H9 (cell line): ENCODE data around the gene MDH1. TPM values are rescaled to one million over a fixed set of nuclear protein-coding genes. Genes with fewer than 3 reads are reported as not detected.

ENCODE experiments used
- DNase-seq: peaks from one replicate; pipeline ENCODE4 v3.0.0-alpha.2; 2017
- H2AFZ ChIP-seq: one replicate; pipeline ENCODE4 v1.6.1; 2013; ENCODE audit warnings: mild to moderate bottlenecking, low read length, control low read depth, moderate library complexity
- H2AK5ac ChIP-seq: 2 replicates; pipeline ENCODE4 v1.6.1; 2013; ENCODE audit warnings: low read length, control low read depth, mixed read lengths; ENCODE audit not compliant: insufficient read length
- H2BK120ac ChIP-seq: one replicate; pipeline ENCODE4 v1.6.1; 2013; ENCODE audit warnings: low read depth, mild to moderate bottlenecking, low read length, control low read depth, inconsistent platforms; ENCODE audit not compliant: poor library complexity, severe bottlenecking
- H2BK12ac ChIP-seq: 2 replicates; pipeline ENCODE4 v1.6.1; 2013; ENCODE audit warnings: low read length, control low read depth, mixed read lengths, low read depth; ENCODE audit not compliant: insufficient read length
- H2BK15ac ChIP-seq: 2 replicates; pipeline ENCODE4 v1.6.1; 2013; ENCODE audit warnings: low read depth, low read length, control low read depth
- H2BK20ac ChIP-seq: one replicate; pipeline ENCODE4 v1.6.1; 2013; ENCODE audit warnings: low read depth, mild to moderate bottlenecking, low read length, control low read depth, inconsistent platforms; ENCODE audit not compliant: poor library complexity, severe bottlenecking
- H2BK5ac ChIP-seq: 2 replicates; pipeline ENCODE4 v1.6.1; 2013; ENCODE audit warnings: low read length, control low read depth, mixed read lengths; ENCODE audit not compliant: insufficient read length
- H3K14ac ChIP-seq: 2 replicates; pipeline ENCODE4 v1.6.1; 2013; ENCODE audit warnings: low read length, control low read depth; ENCODE audit not compliant: insufficient read depth
- H3K18ac ChIP-seq: 2 replicates; pipeline ENCODE4 v1.6.1; 2013; ENCODE audit warnings: low read depth, mild to moderate bottlenecking, mixed read lengths, low read length, control low read depth; ENCODE audit not compliant: insufficient read length
- H3K23ac ChIP-seq: 2 replicates; pipeline ENCODE4 v1.6.1; 2013; ENCODE audit warnings: low read length, control low read depth, mixed read lengths, low read depth; ENCODE audit not compliant: insufficient read length
- H3K23me2 ChIP-seq: 2 replicates; pipeline ENCODE4 v1.6.1; 2013; ENCODE audit warnings: low read depth, mild to moderate bottlenecking, mixed read lengths, low read length, control low read depth; ENCODE audit not compliant: insufficient read length, poor library complexity, severe bottlenecking
- H3K27ac ChIP-seq: 2 replicates; pipeline ENCODE4 v1.5.1; 2013; ENCODE audit warnings: low read length, control low read depth, mixed read lengths, low read depth; ENCODE audit not compliant: insufficient read length
- H3K27me3 ChIP-seq: 2 replicates; pipeline ENCODE4 v1.6.1; 2013; ENCODE audit warnings: low read length, control low read depth, inconsistent platforms; ENCODE audit not compliant: insufficient read depth
- H3K4ac ChIP-seq: 2 replicates; pipeline ENCODE4 v1.6.1; 2013; ENCODE audit warnings: low read depth, mild to moderate bottlenecking, control low read depth, inconsistent platforms, low read length, moderate library complexity
- H3K4me1 ChIP-seq: 2 replicates; pipeline ENCODE4 v1.6.1; 2013; ENCODE audit warnings: low read length, control low read depth, inconsistent platforms; ENCODE audit not compliant: insufficient read depth
- H3K4me2 ChIP-seq: 2 replicates; pipeline ENCODE4 v1.6.1; 2013; ENCODE audit warnings: low read length, control low read depth, mixed read lengths; ENCODE audit not compliant: insufficient read length, insufficient read depth
- H3K56ac ChIP-seq: 2 replicates; pipeline ENCODE4 v1.6.1; 2013; ENCODE audit warnings: low read depth, mild to moderate bottlenecking, mixed read lengths, low read length, control low read depth; ENCODE audit not compliant: insufficient read length
- H3K79me1 ChIP-seq: 2 replicates; pipeline ENCODE4 v1.6.1; 2013; ENCODE audit warnings: low read depth, mild to moderate bottlenecking, moderate library complexity, low read length, control low read depth, inconsistent platforms; ENCODE audit not compliant: insufficient read depth, poor library complexity, severe bottlenecking
- H3K79me2 ChIP-seq: 2 replicates; pipeline ENCODE4 v1.6.1; 2013; ENCODE audit warnings: low read length, control low read depth, inconsistent platforms; ENCODE audit not compliant: insufficient read depth
- H3K9ac ChIP-seq: 2 replicates; pipeline ENCODE4 v1.6.1; 2013; ENCODE audit warnings: low read length, control low read depth, mixed read lengths; ENCODE audit not compliant: insufficient read length; ENCODE audit errors: extremely low read depth
- H3K9me3 ChIP-seq: one replicate; pipeline ENCODE4 v1.6.1; 2013; ENCODE audit warnings: low read depth, low read length, inconsistent platforms; ENCODE audit not compliant: control insufficient read depth
- H3T11ph ChIP-seq: one replicate; pipeline ENCODE4 v1.6.1; 2013; ENCODE audit warnings: mild to moderate bottlenecking, low read length, control low read depth, inconsistent platforms
- H4K20me1 ChIP-seq: one replicate; pipeline ENCODE4 v1.6.1; 2013; ENCODE audit not compliant: control insufficient read depth, insufficient read length, insufficient read depth
- H4K5ac ChIP-seq: 2 replicates; pipeline ENCODE4 v1.6.1; 2013; ENCODE audit warnings: low read depth, mild to moderate bottlenecking, mixed read lengths, low read length, control low read depth; ENCODE audit not compliant: insufficient read length
- H4K8ac ChIP-seq: replicated peaks from 2 replicates; pipeline ENCODE4 v1.6.1; 2013; ENCODE audit warnings: low read length, control low read depth, mixed read lengths, low read depth; ENCODE audit not compliant: insufficient read length
- H4K91ac ChIP-seq: 2 replicates; pipeline ENCODE4 v1.6.1; 2013; ENCODE audit warnings: low read depth, mild to moderate bottlenecking, moderate library complexity, mixed read lengths, low read length, control low read depth; ENCODE audit not compliant: insufficient read length
- H3K27ac Mint-ChIP-seq, 3 experiments: 2 replicates in 2 of 3; 3 replicates in 1 of 3; pipeline ENCODE4 v1.8.0; 2020 to 2021; ENCODE audit warnings: mixed read lengths in 3 of 3, mild to moderate bottlenecking in 1 of 3, moderate library complexity in 1 of 3
- H3K27me3 Mint-ChIP-seq: 2 replicates; pipeline ENCODE4 v1.8.0; 2021; ENCODE audit warnings: low read depth, mild to moderate bottlenecking, moderate library complexity, mixed read lengths
- H3K36me3 Mint-ChIP-seq, 3 experiments: 2 replicates in 2 of 3; 3 replicates in 1 of 3; pipeline ENCODE4 v1.8.0; 2020 to 2021; ENCODE audit warnings: low read depth in 3 of 3, mixed read lengths in 3 of 3; ENCODE audit not compliant: insufficient read depth in 1 of 3
- H3K4me1 Mint-ChIP-seq, 2 experiments: 2 replicates each; pipeline ENCODE4 v1.8.0; 2020; ENCODE audit warnings: mixed read lengths in 2 of 2
- H3K4me3 Mint-ChIP-seq, 2 experiments: 2 replicates in 1 of 2; 3 replicates in 1 of 2; pipeline ENCODE4 v1.8.0; 2020 to 2021; ENCODE audit warnings: mild to moderate bottlenecking in 2 of 2, mixed read lengths in 2 of 2, moderate library complexity in 1 of 2
- H3K9me3 Mint-ChIP-seq, 2 experiments: 2 replicates in 1 of 2; 3 replicates in 1 of 2; pipeline ENCODE4 v1.8.0; 2020; ENCODE audit warnings: mild to moderate bottlenecking in 2 of 2, mixed read lengths in 2 of 2, moderate library complexity in 1 of 2
- CTCF ChIP-seq: fragments of 200-600 bp; sonication (generic); conservative IDR thresholded peaks from 3 replicates; pipeline ENCODE4 v1.8.0; 2021; ENCODE audit warnings: antibody characterized with exemption, mild to moderate bottlenecking
- WGBS: extraction: QIAGEN DNeasy Blood & Tissue Kit; methylation state at CpG from one replicate; pipeline ENCODE4 v1.1.7; 2013; ENCODE audit warnings: missing lambda C conversion rate, low lambda C conversion rate, mixed read lengths; ENCODE audit not compliant: insufficient read length; ENCODE audit errors: extremely low coverage; 5-methylcytosine and 5-hydroxymethylcytosine counted together
- total RNA-seq: library from RNA; stranded (reverse); gene quantifications from 2 replicates; pipeline ENCODE4 v1.2.1, GENCODE V29; 2021

Gene MDH1
- total RNA-seq, 1 experiment from 2014 or later: 324 TPM

DNA sequence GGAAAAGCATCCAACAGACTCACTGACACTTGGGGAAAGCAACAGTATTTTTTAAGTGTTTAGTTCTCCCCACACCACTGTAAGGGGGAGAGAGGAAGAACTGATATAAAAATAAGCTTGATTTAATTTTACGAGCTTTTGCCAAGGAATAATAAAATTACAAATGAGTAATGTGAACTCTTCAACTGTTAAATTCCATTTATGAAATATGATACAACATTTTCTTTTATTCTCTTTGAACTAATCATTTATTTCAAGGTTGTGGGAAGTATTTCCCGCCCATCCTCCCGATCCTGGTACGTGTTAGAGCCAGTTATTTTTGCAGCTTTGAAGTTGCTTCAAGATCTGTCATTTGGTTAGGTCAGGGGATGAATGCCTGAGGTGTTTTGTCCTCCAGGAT is 35.7 kb upstream of the MDH1 start:
- Histone ChIP-seq H3K4me2 (no peak overlapping the region), H3K79me1 (no peaks in the 10 kb centered on the region), H3K9me3 (no peaks in the 10 kb centered on the region), H3K23ac (no peak overlapping the region), H4K20me1 (peaks cover 2% of the 10 kb centered on the region), H3K9ac (no peak overlapping the region), H4K91ac (no peak overlapping the region), H2AK5ac (no peak overlapping the region), H3K4ac (no peak overlapping the region), H3K23me2 (no peaks in the 10 kb centered on the region), H2BK12ac (no peak overlapping the region), H2BK5ac (no peak overlapping the region), H3T11ph (no peak overlapping the region), H2BK15ac (no peak overlapping the region), H2BK20ac (no peak overlapping the region), H3K79me2 (no peaks in the 10 kb centered on the region), H3K56ac (no peak overlapping the region), H4K8ac (no peak overlapping the region), H3K14ac (no peak overlapping the region), H2AFZ (no peak overlapping the region), H3K4me1 (no peaks in the 10 kb centered on the region), H2BK120ac (no peak overlapping the region), H4K5ac (no peak overlapping the region), H3K27ac (no peak overlapping the region), H3K18ac (no peak overlapping the region), H3K27me3 (no peaks in the 10 kb centered on the region)
- H3K36me3 Mint-ChIP-seq: peaks cover 18 to 47% (median 19%) of the 10 kb centered on the region in 3 experiments
- no peak overlapping the region for H3K4me3 Mint-ChIP-seq
- peaks cover 21 to 32% of the 10 kb centered on the region in 2 experiments for H3K4me1 Mint-ChIP-seq
- H3K9me3 Mint-ChIP-seq: peaks cover 16 to 19% of the 10 kb centered on the region in 2 experiments
- no peaks in the 10 kb centered on the region for H3K27me3 Mint-ChIP-seq
- no CpG with 5 or more reads among the region's 4 CpGs for WGBS
- H3K27ac Mint-ChIP-seq: peak overlapping the region in 1 of 3 experiments; percentile 29; a peak in 3 of 7 replicates
- no peak for DNase-seq
- TF ChIP-seq CTCF: no peak
